HG02798 (cell line): ENCODE measurements around the gene DRD2.

Experiments used
- ATAC-seq: cut with Tn5 transposase; IDR thresholded peaks from one replicate; pipeline ENCODE4 v1.9.1; 2021; ENCODE audit warnings: mild to moderate bottlenecking; ENCODE audit not compliant: unreplicated experiment, poor library complexity

Gene DRD2

GRCh38 chr11:113487622-113488021, 12.4 kb upstream of the DRD2 start:
- no peak for ATAC-seq

- ATAC-seq: no peak
Observed at GRCh38 chr11:113484223-113484622, 9.0 kb upstream of the DRD2 start.

DNA sequence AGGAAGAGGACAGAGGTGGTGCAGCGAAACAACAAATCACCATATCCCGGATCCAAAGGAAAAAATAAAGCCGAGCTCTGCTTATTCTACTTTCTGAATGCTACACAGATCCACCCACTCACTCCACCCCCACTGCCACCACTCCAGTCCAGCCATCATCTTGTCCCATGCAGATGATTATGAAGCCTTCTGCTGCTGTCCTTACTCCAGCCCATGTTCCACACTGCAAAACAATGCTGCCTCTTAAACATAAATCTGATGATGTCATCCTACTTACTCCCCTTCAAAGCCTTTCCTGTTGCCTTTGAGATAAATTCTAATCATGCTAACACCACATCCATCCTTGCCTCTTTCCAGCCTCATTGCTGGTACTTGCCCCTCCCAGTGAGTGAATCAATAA, 6.5 kb upstream of the DRD2 start:
- no peak for ATAC-seq

DNA sequence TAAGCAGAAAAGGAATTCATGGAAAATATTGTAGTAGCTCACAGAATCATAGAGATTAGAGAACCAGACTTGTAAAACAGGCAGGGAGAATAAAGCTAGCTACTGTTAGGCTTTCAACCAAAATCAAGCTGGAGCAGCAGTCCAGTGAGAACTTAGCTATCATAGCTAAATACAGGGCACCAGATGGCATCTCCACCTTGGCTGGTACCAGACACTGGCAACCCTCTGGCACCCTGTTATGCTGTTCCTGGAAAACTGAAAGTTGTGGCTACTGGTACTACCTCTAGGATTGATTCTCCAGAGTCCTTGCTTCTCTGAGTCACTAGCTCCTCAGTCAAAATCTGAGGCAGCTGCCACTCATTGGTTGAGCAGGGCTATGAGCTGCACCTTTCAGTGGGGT, 6.0 kb upstream of the DRD2 start:
- ATAC-seq: no peak

DNA sequence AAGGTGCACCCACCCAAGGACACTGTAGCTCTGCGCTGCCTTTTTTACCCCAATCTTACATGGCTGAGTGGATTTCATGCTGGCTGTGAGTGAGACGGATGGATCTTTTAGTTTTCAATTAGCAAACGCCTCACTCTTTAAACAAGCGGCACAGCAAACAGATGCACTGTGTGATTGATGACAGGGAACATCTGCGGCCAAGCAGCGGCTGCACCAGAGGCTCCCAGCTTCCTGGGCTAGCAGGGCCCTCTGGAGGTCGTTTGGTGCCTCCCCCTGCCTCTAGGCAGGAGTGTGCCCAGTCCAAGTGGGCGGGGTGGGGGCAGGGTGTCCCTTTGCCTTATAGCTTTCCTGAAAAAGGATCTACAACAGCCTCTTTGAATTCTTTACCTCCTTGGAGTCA, 2.1 kb upstream of the DRD2 start:
- ATAC-seq: no peak

GRCh38 chr11:113476553-113476952, 1.4 kb upstream of the DRD2 start:
- ATAC-seq: no peak

DNA sequence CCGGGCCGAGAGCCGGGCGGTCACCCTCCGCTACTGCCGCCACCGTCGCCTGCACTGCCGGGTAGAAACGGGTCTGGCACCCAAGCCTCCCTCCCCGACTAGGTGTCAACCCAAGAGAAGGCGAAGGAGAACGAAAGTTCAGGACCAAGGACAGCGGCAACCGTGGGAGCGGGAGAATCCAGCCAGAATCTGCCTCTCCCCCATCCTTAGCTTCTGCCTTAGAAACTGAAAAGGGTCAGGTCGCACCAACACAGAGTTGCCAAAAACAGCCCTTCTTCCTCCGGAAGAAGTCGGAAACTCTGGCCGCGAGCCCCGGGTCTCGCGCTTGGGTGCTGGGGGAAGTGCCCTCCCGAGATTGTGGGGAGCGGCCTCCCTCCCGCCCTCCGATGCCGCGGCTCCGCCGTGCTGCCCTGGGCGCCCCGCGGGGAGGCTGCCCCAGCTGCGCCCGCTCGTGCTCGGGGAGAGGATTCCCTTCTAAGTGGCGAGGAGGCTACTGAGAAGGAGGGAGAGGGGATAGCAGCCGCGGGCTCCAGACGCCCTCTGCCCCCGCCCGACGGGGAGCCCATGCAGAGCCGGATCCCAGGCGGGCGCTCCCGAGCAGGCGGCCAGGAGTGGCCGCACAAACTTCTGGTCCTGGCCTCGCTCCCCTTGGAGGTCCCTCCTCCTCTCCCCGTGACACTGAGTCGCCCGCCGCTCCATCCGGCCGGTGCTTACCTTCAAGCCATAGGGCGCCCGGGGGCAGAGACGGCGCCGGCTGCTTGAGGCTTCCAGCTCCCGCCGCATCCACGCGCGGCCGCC, 637 bp downstream of the DRD2 start:
- no peak for ATAC-seq

DNA sequence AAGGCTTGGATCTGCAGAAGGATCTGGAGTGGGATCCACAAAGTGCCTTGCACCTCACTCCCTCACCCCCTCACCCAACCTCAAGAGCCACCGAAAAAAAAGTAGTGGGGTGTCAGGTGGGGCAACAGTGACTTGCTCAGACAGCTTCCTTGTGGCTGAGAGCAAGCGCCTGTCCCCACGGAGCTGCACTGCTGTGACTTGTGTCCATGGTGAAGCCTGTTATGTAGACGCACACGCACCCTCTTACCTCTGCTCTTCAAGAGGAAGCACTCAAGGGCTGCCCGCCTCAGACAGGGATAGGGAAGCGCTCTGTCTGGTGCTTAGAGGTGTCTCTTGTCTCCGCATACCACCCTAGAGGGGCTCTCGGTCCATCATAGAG, 1.2 kb downstream of the DRD2 start:
- no peak for ATAC-seq

DNA sequence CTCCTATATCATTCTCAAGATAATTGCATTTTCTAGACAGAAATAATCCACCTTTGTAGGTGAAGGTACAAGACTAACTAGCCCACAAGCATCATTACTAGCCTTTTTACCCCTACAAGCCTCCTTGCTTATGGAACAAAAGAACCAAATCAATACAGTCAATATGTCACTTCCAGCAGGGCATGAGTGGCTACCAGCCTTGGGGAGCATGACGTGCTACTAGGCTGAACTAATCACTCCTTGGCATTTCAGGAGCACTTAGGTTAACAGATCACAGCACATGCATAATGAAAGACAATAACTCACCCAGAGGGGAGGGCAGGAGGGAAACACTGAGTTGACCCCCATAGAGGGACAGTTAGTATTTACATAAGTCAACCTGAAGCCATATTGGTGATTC, 2.7 kb downstream of the DRD2 start:
- no peak for ATAC-seq

- ATAC-seq: no peak
Observed at GRCh38 chr11:113470233-113470632, 5.0 kb downstream of the DRD2 start.

DNA sequence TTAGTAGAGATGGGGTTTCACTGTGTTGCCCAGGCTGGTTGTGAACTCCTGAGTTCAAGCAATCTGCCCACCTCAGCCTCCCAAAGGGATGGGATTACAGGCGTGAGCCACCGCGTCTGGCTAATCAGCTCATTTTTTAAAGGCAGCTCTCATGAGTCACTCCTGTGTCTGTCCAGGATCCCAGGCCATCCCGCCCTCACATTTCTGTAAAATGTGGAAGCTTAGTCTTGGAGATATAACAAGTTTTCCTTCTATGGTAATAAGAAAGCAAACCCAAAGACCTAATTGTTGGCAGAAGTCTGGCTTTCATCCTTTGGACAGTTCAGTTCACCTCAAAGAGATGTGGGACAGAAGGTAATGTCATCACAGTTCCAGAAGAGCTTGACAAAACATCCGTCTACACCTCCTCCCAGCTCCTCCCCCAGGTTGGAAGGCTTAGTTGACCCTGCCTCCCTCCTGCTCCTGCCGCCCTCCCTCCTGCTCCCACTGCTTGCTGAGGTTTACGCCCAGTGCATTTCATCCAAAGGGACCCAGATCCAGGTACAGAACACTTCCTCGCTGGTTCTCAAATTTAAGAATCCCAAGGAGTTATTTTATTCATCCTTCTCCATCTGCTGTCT, 6.4 kb downstream of the DRD2 start:
- no peak for ATAC-seq

DNA sequence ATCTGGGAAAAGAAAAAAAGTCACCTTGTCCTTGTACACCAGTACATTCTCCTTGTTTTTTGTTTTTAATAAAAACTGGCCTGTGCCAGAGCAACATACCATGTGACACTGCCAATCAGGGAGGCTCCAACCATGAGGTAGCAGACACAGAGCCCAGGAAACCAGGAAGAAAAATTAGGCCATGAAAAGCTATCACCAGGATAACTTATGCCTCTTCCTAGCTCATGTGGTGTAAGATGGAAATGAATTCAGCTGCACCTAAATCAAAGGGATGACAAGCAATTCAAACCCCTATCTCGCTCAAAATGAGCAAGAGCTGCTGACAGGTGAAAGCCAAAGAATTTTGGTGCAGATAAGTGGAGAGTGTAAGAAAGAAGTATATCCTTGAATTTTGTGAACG, 7.7 kb downstream of the DRD2 start:
- no peak for ATAC-seq

- ATAC-seq: no peak
Observed at GRCh38 chr11:113465786-113466185, 9.4 kb downstream of the DRD2 start.

DNA sequence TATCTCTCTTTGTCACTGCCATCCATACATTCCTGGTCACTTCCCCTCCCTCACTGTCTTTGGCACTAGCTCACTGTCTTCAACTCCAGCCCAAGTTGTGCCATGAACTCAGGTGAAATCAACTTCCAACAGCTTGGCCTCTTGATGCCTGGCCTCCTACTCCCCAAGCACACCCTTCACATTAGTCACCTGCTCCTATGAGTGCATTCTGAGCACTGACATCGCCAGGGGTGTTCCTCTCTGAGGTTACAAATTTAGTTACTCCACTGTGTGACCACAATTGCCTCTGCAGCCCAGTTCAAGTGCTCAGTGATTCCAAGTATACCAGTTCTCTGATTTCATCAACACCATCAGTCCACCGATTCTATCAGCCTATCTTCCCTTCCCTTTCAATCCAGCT, 10.8 kb downstream of the DRD2 start:
- no peak for ATAC-seq

- no peak for ATAC-seq
Observed at GRCh38 chr11:113462830-113463229, 12.4 kb downstream of the DRD2 start.

- ATAC-seq: no peak
Observed at GRCh38 chr11:113461639-113462038, 13.6 kb downstream of the DRD2 start.

DNA sequence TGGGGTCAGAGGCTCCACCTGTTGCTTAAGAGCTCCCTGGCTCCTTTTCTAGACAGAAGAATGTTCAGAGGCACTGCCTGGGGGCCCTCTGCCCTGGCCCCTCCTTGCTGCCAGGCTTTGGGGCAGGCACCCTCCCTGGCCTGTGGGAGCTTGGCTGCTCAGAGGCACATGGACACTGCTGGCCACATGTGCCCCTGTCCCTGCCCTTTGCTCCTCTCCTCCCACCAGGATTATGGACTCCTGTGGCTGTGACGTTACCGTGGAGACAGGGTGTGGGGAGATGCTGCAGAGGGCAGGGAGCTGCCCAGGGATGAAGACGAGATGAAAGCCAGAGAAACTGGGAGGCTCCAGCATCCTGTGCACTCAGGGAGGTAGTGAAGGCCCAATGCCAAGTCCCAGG, 14.7 kb downstream of the DRD2 start:
- ATAC-seq: no peak

- no peak for ATAC-seq
Observed at GRCh38 chr11:113458189-113458588, 17.0 kb downstream of the DRD2 start.

DNA sequence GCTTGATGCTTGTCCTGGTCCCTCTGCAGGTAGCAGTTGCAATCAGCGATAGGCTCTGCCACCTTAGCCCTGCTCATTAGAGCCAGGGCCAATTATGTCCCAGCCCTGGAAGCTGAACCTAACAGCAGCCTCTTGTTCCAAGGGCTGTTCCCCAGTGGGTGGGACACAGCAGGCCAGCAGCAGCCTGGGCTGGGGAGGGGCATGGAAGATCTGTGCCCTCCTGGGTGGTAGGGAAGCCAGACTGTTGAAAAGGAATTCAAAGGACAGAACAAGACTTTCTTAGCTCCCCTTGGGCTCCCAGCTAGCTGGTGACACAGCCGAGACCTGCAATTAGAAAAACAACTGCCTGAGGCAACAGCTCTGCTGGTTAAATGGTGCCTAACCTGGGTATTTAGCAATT, 17.4 kb downstream of the DRD2 start:
- no peak for ATAC-seq

- ATAC-seq: no peak
Observed at GRCh38 chr11:113454455-113454854, 20.7 kb downstream of the DRD2 start.

GRCh38 chr11:113449743-113450142, 25.5 kb downstream of the DRD2 start:
- no peak for ATAC-seq

DNA sequence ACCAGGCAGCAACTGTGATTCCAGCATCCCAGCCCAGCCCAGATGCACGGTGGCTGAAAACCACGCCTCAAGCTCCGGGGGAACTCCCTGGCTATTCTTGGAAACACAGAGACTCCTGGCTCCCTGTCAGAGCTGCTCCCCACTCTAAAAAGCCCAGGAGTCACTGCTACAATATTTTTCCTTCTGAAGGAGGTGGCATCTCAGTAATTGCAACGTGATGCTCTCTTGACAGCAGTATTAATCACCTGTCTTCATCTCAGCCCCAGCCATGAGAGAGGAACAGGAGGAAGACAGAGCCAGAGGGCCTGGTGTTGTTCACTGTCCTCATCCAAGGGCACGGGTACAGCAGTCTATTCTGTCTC, 26.9 kb downstream of the DRD2 start:
- no peak for ATAC-seq
